SK-N-SH (cell line): Measurements from ENCODE around the gene SDSL. TPM values are rescaled to one million over a fixed set of nuclear protein-coding genes. Genes with fewer than 3 reads are reported as not detected.

Experiments
- CTCF ChIA-PET: fragments of 300-600, 350-600 bp; formaldehyde crosslinking; extraction: SDS; loops from one replicate; lab custom pipeline; 2021; lab: Yijun Ruan, JAX
- POLR2A ChIA-PET: fragments of 350-600 bp; sonication (Branson Sonifier 250); formaldehyde crosslinking; extraction: SDS; loops from one replicate; lab custom pipeline; 2020; ENCODE audit warnings: antibody characterized with exemption, inconsistent platforms; lab: Yijun Ruan, JAX
- DNase-seq: peaks from one replicate; pipeline ENCODE4 v3.0.0; 2012
- H2AFZ ChIP-seq: fragments of 200-600 bp; sonication (generic); 2 replicates; pipeline ENCODE4 v1.8.1; 2016; ENCODE audit warnings: antibody characterized with exemption, mild to moderate bottlenecking, low read depth
- H3F3A ChIP-seq: fragments of 200-600 bp; sonication (generic); replicated peaks from 2 replicates; pipeline ENCODE3; 2016; ENCODE audit warnings: antibody characterized with exemption, mild to moderate bottlenecking; ENCODE audit not compliant: insufficient read depth
- H3K27ac ChIP-seq, 2 experiments: fragments of 200-500 bp in 1 of 2; fragments of 200-600 bp in 1 of 2; sonication (Bioruptor generic) in 1 of 2; sonication (generic), shearing (Covaris generic) in 1 of 2; 2 replicates each; pipeline versions ENCODE4 v1.5.1 to v1.6.1; 2014 to 2016; ENCODE audit warnings: low read depth in 2 of 2, inconsistent platforms in 1 of 2, low read length in 1 of 2, mild to moderate bottlenecking in 1 of 2, mixed read lengths in 1 of 2
- H3K27me3 ChIP-seq: fragments of 200-600 bp; sonication (generic), shearing (Covaris generic); 2 replicates; pipeline ENCODE4 v1.6.1; 2016; ENCODE audit warnings: mixed run types; ENCODE audit not compliant: insufficient read depth
- H3K36me3 ChIP-seq, 2 experiments: fragments of 200-500 bp in 1 of 2; fragments of 200-600 bp in 1 of 2; sonication (Bioruptor generic) in 1 of 2; sonication (generic) in 1 of 2; replicated peaks in 1 of 2; 2 replicates each; pipeline versions ENCODE3 to v1.5.1; 2014 to 2016; ENCODE audit warnings: low read length in 1 of 2, mild to moderate bottlenecking in 1 of 2; ENCODE audit not compliant: insufficient read depth in 2 of 2, control insufficient read depth in 1 of 2
- H3K4me1 ChIP-seq, 2 experiments: fragments of 200-500 bp in 1 of 2; fragments of 200-600 bp in 1 of 2; sonication (Bioruptor generic) in 1 of 2; sonication (generic), shearing (Covaris generic) in 1 of 2; 2 replicates each; pipeline versions ENCODE4 v1.5.1 to v1.6.1; 2014 to 2016; ENCODE audit warnings: low read depth in 1 of 2, low read length in 1 of 2, mixed run types in 1 of 2; ENCODE audit not compliant: insufficient read depth in 2 of 2, control insufficient read depth in 1 of 2
- H3K4me2 ChIP-seq: fragments of 200-600 bp; sonication (generic), shearing (Covaris generic); 2 replicates; pipeline ENCODE4 v1.6.1; 2017; ENCODE audit warnings: mixed run types
- H3K4me3 ChIP-seq, 2 experiments: fragments of 200-500 bp in 1 of 2; fragments of 200-600 bp in 1 of 2; sonication (Bioruptor generic) in 1 of 2; sonication (generic), shearing (Covaris generic) in 1 of 2; 2 replicates each; pipeline versions ENCODE4 v1.5.1 to v1.8.1; 2014 to 2016; ENCODE audit warnings: low read depth in 2 of 2, inconsistent platforms in 1 of 2, low read length in 1 of 2, mild to moderate bottlenecking in 1 of 2, mixed read lengths in 1 of 2, moderate library complexity in 1 of 2
- H3K79me2 ChIP-seq: fragments of 200-600 bp; sonication (generic); 2 replicates; pipeline ENCODE4 v1.8.1; 2017; ENCODE audit warnings: mild to moderate bottlenecking; ENCODE audit not compliant: insufficient read depth
- H3K9ac ChIP-seq: fragments of 200-600 bp; sonication (generic); 2 replicates; pipeline ENCODE4 v1.6.1; 2017; ENCODE audit warnings: mixed run types
- H3K9me2 ChIP-seq: fragments of 200-600 bp; sonication (generic); 2 replicates; pipeline ENCODE4 v1.6.1; 2017; ENCODE audit warnings: mixed run types
- H3K9me3 ChIP-seq: fragments of 200-600 bp; sonication (generic); 2 replicates; pipeline ENCODE4 v1.6.1; 2017; ENCODE audit warnings: mixed run types, mild to moderate bottlenecking, moderate library complexity
- H4K20me1 ChIP-seq: fragments of 200-600 bp; sonication (generic); 2 replicates; pipeline ENCODE4 v1.6.1; 2017; ENCODE audit warnings: mild to moderate bottlenecking, mixed run types; ENCODE audit not compliant: insufficient read depth
- ELF1 ChIP-seq: IDR thresholded peaks from 2 replicates; pipeline ENCODE4 v1.4.0; 2012
- EP300 ChIP-seq, 2 experiments: IDR thresholded peaks; 2 replicates each; pipeline versions ENCODE4 v1.4.0 to v1.6.1; 2012; ENCODE audit warnings: borderline replicate concordance in 1 of 2, low read depth in 1 of 2, low read length in 1 of 2
- FOSL2 ChIP-seq: IDR thresholded peaks from 2 replicates; pipeline ENCODE4 v1.4.0; 2012; ENCODE audit warnings: low read depth, mild to moderate bottlenecking, moderate library complexity, borderline replicate concordance
- GATA2 ChIP-seq: sonication (generic); formaldehyde crosslinking; IDR thresholded peaks from 2 replicates; pipeline ENCODE4 v1.5.0; 2020; ENCODE audit warnings: mild to moderate bottlenecking, missing genetic modification reagents
- MXI1 ChIP-seq: IDR thresholded peaks from 2 replicates; pipeline ENCODE4 v1.6.1; 2012; ENCODE audit warnings: mild to moderate bottlenecking, low read depth, low read length, improper control_type of control experiment
- RCOR1 ChIP-seq: fragments of 150-350 bp; IDR thresholded peaks from 2 replicates; pipeline ENCODE4 v1.6.1; 2017; ENCODE audit warnings: antibody characterized with exemption, low read length
- RFX5 ChIP-seq: IDR thresholded peaks from 2 replicates; pipeline ENCODE4 v1.6.1; 2012; ENCODE audit warnings: mild to moderate bottlenecking, improper control_type of control experiment, low read length
- RXRA ChIP-seq: IDR thresholded peaks from 2 replicates; pipeline ENCODE4 v1.4.0; 2012; ENCODE audit warnings: low read depth, mild to moderate bottlenecking, borderline replicate concordance
- SIN3A ChIP-seq: IDR thresholded peaks from 2 replicates; pipeline ENCODE4 v1.6.1; 2012; ENCODE audit warnings: low read depth, mild to moderate bottlenecking, low read length, moderate library complexity, borderline replicate concordance
- SMC3 ChIP-seq: IDR thresholded peaks from 2 replicates; pipeline ENCODE4 v1.6.1; 2012; ENCODE audit warnings: low read depth, low read length, improper control_type of control experiment
- WGBS: methylation state at CpG from one replicate; pipeline ENCODE4 v1.1.6; 2017; ENCODE audit warnings: low lambda C conversion rate; 5-methylcytosine and 5-hydroxymethylcytosine counted together
- polyA plus RNA-seq, 3 experiments: library from polyadenylated mRNA; depleted of rRNA; stranded (reverse); fragments of >200 nt; gene quantifications; 2 replicates each; pipeline ENCODE4 v1.2.3, GENCODE V29; 2012
- TF ChIP-seq, protein P1 (sequence below): fragments of 200-600 bp; sonication (generic); IDR thresholded peaks from 2 replicates; pipeline ENCODE4 v1.6.1; 2017; ENCODE audit warnings: antibody characterized with exemption, mild to moderate bottlenecking, moderate library complexity
- TF ChIP-seq, protein P2 (sequence below): fragments of 150-350 bp; IDR thresholded peaks from 2 replicates; pipeline ENCODE4 v1.6.1; 2017; ENCODE audit warnings: antibody characterized with exemption, low read length, low read depth, borderline replicate concordance
- TF ChIP-seq, protein P3 (sequence below): fragments of 150-350 bp; IDR thresholded peaks from 2 replicates; pipeline ENCODE4 v1.6.1; 2016; ENCODE audit warnings: mild to moderate bottlenecking, low read depth, low read length

Gene SDSL
- polyA plus RNA-seq, 1 of the 3 experiments (the other 2 are of a cell fraction): 33.7 TPM

DNA sequence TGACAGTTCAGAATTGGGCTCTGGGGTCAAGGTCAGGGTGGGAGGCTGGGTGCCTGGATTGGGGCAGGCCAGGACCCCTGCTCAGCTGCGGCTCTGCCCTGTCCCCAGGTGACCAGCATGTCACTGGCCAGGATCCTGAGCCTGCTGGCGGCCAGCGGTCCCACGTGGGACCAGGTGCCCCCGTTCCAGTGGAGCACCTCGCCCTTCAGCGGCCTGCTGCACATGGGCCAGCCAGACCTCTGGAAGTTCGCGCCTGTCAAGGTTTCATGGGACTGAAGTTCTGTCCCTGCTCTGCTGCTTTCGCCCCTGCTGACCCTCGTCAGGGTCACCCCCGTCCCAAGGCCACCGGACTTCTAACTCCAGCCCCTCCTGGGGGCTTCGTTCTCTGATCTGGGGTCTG is 33.8 kb upstream of the SDSL start:
- Histone ChIP-seq H3K4me1 (no peaks in the 10 kb centered on the region), H3K27ac (no peak overlapping the region)
- TF ChIP-seq, protein P1, sequence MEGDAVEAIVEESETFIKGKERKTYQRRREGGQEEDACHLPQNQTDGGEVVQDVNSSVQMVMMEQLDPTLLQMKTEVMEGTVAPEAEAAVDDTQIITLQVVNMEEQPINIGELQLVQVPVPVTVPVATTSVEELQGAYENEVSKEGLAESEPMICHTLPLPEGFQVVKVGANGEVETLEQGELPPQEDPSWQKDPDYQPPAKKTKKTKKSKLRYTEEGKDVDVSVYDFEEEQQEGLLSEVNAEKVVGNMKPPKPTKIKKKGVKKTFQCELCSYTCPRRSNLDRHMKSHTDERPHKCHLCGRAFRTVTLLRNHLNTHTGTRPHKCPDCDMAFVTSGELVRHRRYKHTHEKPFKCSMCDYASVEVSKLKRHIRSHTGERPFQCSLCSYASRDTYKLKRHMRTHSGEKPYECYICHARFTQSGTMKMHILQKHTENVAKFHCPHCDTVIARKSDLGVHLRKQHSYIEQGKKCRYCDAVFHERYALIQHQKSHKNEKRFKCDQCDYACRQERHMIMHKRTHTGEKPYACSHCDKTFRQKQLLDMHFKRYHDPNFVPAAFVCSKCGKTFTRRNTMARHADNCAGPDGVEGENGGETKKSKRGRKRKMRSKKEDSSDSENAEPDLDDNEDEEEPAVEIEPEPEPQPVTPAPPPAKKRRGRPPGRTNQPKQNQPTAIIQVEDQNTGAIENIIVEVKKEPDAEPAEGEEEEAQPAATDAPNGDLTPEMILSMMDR: no peak
- TF ChIP-seq SIN3A (no peak), RCOR1 (no peak), GATA2 (CRISPR knock-in tag) (no peak), ELF1 (no peak), SMC3 (no peak), MXI1 (no peak), RFX5 (no peak)
- TF ChIP-seq, protein P2, sequence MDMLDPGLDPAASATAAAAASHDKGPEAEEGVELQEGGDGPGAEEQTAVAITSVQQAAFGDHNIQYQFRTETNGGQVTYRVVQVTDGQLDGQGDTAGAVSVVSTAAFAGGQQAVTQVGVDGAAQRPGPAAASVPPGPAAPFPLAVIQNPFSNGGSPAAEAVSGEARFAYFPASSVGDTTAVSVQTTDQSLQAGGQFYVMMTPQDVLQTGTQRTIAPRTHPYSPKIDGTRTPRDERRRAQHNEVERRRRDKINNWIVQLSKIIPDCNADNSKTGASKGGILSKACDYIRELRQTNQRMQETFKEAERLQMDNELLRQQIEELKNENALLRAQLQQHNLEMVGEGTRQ: no peak
- TF ChIP-seq, all 33 proteins: peak for 0
- Histone ChIP-seq H3K9me3 (no peaks in the 10 kb centered on the region), H3K9ac (no peak overlapping the region), H3K4me2 (no peak overlapping the region), H4K20me1 (no peaks in the 10 kb centered on the region), H3K9me2 (no peaks in the 10 kb centered on the region), H3K36me3 (peaks cover 0 to 12% of the 10 kb centered on the region in 2 experiments), H3K27me3 (no peaks in the 10 kb centered on the region), H3F3A (no peaks in the 10 kb centered on the region), H2AFZ (no peak overlapping the region), H3K4me3 (no peak overlapping the region), H3K79me2 (no peaks in the 10 kb centered on the region)
- 95% methylated on average over 8 of the region's 14 CpGs for WGBS
- POLR2A ChIA-PET: no interaction called here
- CTCF ChIA-PET: no interaction called here
- no peak for DNase-seq

DNA sequence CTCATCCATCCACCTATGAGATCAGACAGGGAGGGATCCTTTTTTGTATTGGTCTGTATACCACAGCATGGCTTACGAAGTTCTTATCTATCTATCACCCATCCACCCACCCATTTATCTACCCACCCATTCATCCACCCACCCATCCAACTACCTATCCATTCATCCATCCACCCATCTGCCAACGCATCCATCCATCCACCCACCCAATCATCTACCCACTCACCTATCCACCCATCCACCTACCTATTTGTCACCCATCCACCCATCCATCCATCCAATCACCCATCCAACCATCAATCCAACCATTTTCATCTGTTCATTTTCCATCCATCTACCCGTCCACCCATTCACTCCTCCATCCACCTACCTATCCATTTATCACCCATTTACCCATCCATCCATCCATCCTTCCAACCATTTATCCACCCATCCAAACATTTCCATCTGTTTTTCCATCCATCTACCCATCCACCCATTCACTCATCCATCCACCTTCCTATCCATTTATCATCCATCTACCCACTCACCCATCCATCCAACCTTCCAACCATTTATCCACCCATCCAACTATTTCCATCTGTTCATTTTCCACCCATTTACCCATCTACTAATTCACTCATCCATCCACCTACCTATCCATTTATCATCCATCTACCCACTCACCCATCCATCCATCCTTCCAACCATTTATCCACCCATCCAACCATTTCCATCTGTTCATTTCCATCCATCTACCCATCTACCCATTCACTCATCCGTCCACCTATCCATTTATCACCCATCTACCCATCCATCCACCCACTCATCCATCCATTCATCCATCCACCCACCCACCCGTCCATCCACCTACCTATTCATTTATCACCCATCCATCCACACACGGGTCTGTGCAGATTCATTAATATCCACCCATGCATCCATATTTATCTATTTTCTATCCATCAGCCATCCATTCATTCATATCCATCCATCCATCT is 31.8 kb upstream of the SDSL start:
- H3K4me1 ChIP-seq: no peaks in the 10 kb centered on the region
- no peaks in the 10 kb centered on the region for H3F3A ChIP-seq
- peaks cover 0 to 4% of the 10 kb centered on the region in 2 experiments for H3K36me3 ChIP-seq
- no peaks in the 10 kb centered on the region for H4K20me1 ChIP-seq
- DNase-seq: no peak
- no peak overlapping the region for H2AFZ ChIP-seq
- ChIA-PET CTCF (no interaction called here), POLR2A (no interaction called here)
- TF ChIP-seq RXRA: no peak
- no peak for TF ChIP-seq FOSL2
- no peak for TF ChIP-seq EP300 (IDR thresholded peaks at IDR 0.05; ENCODE audit: borderline replicate concordance in 1 of 2, low read depth in 1 of 2, low read length in 1 of 2)
- TF ChIP-seq, protein P3, sequence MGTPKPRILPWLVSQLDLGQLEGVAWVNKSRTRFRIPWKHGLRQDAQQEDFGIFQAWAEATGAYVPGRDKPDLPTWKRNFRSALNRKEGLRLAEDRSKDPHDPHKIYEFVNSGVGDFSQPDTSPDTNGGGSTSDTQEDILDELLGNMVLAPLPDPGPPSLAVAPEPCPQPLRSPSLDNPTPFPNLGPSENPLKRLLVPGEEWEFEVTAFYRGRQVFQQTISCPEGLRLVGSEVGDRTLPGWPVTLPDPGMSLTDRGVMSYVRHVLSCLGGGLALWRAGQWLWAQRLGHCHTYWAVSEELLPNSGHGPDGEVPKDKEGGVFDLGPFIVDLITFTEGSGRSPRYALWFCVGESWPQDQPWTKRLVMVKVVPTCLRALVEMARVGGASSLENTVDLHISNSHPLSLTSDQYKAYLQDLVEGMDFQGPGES: no peak
- no peak overlapping the region for H3K27ac ChIP-seq
- no peak overlapping the region for H3K4me2 ChIP-seq
- H3K79me2 ChIP-seq: no peaks in the 10 kb centered on the region
- no peak overlapping the region for H3K9ac ChIP-seq
- WGBS: 93% methylated on average over 6 of the region's 6 CpGs
- H3K9me3 ChIP-seq: no peaks in the 10 kb centered on the region
- no peak overlapping the region for H3K4me3 ChIP-seq
- H3K27me3 ChIP-seq: no peaks in the 10 kb centered on the region
- H3K9me2 ChIP-seq: no peaks in the 10 kb centered on the region
